Motor neuron (in vitro differentiated cells): ENCODE measurements around the gene ETS1. TPM values are rescaled to one million over a fixed set of nuclear protein-coding genes. Genes with fewer than 3 reads are reported as not detected.

Source experiments
- ATAC-seq, 8 experiments: fragments of 200-7000 bp; cut with Tn5 transposase; replicated peaks in 6 of 8; 2 replicates each; pipeline ENCODE4 v1.8.0; 2021; ENCODE audit warnings: mild to moderate bottlenecking in 8 of 8, moderate library complexity in 8 of 8
- H3K27ac ChIP-seq, 2 donors: fragments of 250-450 bp; sonication (Bioruptor Pico); 2 replicates each; pipeline ENCODE4 v1.9.0; 2021; ENCODE audit warnings: antibody characterized with exemption in 2 of 2, mild to moderate bottlenecking in 2 of 2, moderate library complexity in 1 of 2
- H3K4me1 ChIP-seq, 2 donors: fragments of 250-450 bp; sonication (Bioruptor Pico); replicated peaks in 1 of 2; 2 replicates each; pipeline ENCODE4 v1.6.1; 2021; ENCODE audit warnings: antibody characterized with exemption in 2 of 2, mild to moderate bottlenecking in 2 of 2, moderate library complexity in 1 of 2
- H3K4me3 ChIP-seq, 5 donors: fragments of 250-450 bp; sonication (Bioruptor Pico); 2 replicates each; pipeline ENCODE4 v1.9.0; 2021; ENCODE audit warnings: antibody characterized with exemption in 5 of 5, mild to moderate bottlenecking in 5 of 5, moderate library complexity in 4 of 5
- WGBS, 10 experiments: fragments of 450-650 bp; shearing (Covaris generic); methylation state at CpG; one replicate each; pipeline ENCODE4 v1.0.0; 2022; 5-methylcytosine and 5-hydroxymethylcytosine counted together
- in situ Hi-C, 9 experiments: fragments of 400-800 bp; cut with MboI; loops; one replicate each; pipeline ENCODE4 v1.15.0; 2021; ENCODE audit warnings: low sequenced_read_pairs in 9 of 9, low pct_unique_long_range_greater_than_20kb in 2 of 9; ENCODE audit not compliant: unreplicated experiment in 9 of 9
- total RNA-seq, 8 experiments: library from RNA; unstranded; fragments of 300-600 nt; gene quantifications; 2 replicates each; pipeline versions ENCODE4 v1.2.3 to v1.2.4, GENCODE V29; 2022

ETS1 gene
- total RNA-seq, 8 experiments from 2014 or later, result 0.11 to 18.4 (median 3.4) TPM

DNA sequence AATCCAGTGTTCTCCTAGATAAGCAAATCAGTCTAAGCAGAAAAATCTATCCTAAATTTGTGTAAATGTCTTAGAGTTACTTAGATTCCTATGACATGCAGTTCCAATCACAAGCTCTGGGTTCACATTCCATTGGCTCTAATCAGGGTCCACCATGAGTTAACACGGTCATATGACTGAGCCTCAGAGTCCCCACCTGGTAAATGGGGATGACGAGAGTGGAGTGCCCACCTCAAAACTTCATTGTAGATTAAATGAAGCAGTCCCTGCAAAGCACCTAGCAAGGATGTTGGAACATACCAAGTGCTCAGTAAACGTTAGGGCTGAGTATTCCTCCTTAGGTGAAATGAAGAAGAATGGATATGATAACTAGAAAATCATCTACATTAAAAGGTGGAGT, 3.1 kb downstream of the ETS1 start:
- in situ Hi-C loops, result no loop called here
- Histone ChIP-seq H3K4me1 (peaks cover 0 to 4% of the 10 kb centered on the region in 2 donors), H3K4me3 (no peak overlapping the region), H3K27ac (no peak overlapping the region)
- ATAC-seq, result no peak
- 61 to 100% (median 77%) methylated on average over 1 to 3 of the region's 3 CpGs; no CpG with 5 or more reads in 3 of the 10 experiments for WGBS, 10 experiments

DNA sequence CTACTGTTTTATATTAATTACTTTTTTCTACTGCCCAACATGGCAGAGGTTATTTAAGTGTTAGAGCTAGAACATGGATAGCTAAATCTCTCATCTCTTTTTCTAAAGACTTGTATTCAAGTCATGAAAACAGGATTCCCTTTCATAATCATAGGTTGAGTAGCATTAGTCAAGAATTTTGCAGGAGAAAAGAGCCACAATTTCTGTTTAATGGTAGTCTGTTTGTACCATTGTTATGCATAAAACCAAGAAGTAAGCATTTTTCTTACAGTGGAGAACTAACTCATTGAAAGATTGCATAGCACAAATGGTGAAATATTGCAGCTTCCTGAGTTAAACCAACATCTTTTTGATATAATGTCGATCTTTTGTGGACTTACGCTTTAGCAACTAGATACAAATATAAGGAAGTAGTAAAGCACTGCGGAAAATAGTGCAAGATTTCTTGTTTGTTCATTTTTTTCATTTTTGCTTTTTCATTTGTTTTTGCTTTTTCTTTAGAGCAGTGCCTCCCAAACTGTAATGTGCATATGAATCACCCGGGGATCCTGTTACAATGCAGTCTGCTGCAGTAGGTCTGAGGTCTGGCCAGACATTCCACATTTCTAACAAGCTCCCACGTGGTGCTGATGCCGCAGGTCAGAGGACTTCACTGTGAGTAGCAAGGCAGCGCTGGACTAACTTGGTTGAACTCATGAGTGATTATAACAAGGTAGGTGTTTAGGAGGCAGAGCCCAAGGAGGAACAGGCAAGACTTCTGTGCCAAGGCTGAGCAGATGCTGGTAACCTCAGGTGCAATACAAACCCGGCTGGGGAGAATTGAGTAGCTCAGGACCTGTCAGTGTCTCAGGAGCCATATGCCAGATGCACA, 4.6 kb downstream of the ETS1 start:
- peak in 7 of 8 experiments; percentile 76 to 99 (median 81) for ATAC-seq

DNA sequence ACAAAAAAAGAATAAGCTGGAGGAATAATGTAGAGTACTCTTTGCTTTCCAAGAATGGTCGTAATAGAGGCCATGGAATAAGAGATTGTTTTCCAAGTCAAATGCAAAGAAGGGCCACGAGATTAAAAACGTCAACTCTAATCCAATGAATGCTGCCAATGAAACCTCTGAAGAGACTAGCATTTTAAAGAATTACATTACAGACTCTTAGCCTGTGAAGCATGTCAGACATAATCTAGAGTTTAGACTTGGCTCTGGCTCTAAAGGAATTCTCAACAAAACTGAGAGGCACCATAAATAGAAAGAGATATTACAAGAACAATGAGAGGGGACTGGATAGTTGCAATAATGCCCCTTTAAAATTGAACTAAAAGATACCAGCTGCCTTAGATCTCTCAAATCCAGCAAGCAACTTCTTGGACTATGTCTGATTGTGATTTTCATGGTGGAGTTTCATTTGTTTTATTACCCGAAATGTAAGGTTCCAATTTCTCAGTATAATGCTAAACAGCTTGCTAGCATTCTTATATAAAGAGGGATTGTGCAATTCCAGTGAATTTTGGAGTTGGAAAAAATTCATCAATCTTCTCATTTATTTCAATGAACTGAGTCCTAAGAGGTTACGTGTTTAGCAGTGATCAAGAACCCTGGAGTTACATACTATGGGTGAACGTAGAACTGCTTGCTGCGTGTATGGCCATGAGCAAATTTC, 5.6 kb downstream of the ETS1 start:
- Histone ChIP-seq H3K4me1 (peaks cover 0 to 4% of the 10 kb centered on the region in 2 donors), H3K4me3 (no peak overlapping the region), H3K27ac (no peak overlapping the region)
- ATAC-seq, result no peak
- WGBS, 10 experiments, result 51 to 95% (median 86%) methylated on average over 1 to 7 of the region's 7 CpGs
- in situ Hi-C loops, result no loop called here

More for the DNA sequence above, 4.6 kb downstream of the ETS1 start:
- Histone ChIP-seq H3K27ac (no peak overlapping the region), H3K4me3 (no peak overlapping the region), H3K4me1 (peaks cover 0 to 4% of the 10 kb centered on the region in 2 donors)
- in situ Hi-C loops, result no loop called here
- 0 to 39% (median 20%) methylated on average over 3 to 7 of the region's 8 CpGs for WGBS, 10 experiments

DNA sequence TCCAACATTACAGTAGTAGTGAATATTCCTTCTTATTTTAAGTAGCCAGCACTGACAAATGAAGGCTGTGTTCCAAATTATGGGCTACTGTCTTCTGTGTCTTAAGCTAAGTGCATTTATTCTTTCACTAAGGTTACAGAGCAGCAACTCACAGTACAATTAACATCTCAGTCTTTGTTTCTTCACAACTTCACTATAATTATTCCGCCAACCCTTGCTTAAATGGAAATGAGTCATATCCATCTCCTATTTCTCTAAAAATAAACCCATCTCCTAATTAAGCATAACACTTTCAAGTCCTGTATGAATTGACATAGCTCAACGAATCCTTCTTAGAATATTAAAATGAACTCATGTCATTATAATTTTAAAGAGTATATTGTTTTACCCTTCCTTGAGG, 6.7 kb downstream of the ETS1 start:
- Histone ChIP-seq H3K4me3 (no peak overlapping the region), H3K4me1 (peaks cover 0 to 4% of the 10 kb centered on the region in 2 donors), H3K27ac (no peak overlapping the region)
- in situ Hi-C loops, result no loop called here
- peak in 3 of 8 experiments; percentile 39 to 76 (median 39) for ATAC-seq
- WGBS, 10 experiments, result 0 to 100% (median 58%) methylated on average over 1 to 2 of the region's 2 CpGs

DNA sequence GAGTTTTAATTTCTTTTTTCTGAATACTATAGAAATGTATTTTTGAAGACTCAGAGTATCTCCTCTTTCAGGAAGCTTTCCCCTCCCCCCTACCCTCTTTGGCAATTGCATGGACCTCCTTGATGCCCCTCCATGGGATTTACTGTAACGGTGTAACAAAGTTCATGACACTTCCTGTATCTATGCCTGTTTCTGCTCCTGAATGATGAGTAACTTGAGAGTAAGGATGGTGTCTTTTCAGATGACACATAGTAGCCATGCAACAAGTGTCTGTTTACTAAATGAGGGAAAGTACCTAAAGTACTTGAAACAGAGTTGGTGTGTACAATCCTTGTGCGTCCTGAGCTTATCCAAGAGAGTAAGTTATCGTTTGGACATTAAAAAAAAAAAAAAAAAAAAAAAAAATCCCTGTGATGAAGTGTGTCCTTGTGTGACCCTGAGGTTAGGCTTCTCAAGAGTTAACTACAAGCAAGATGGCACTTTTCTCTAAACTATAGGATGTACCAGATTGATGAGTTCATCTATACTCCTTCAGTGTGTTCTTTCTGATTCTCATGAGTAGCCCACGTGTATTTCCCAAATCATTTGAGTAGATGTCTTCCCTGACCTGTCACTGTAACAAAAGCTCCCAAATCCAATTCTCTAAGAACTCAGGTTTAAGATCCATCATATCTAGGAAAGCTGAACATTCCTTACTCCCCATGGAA, 7.4 kb downstream of the ETS1 start:
- 61 to 100% (median 90%) methylated on average over 1 to 4 of the region's 4 CpGs; no CpG with 5 or more reads in 1 of the 10 experiments for WGBS, 10 experiments
- H3K4me1 ChIP-seq, result peaks cover 0 to 4% of the 10 kb centered on the region in 2 donors
- in situ Hi-C loops, result no loop called here
- ATAC-seq, result peak in 1 of 8 experiments; percentile 5
- H3K27ac ChIP-seq, result no peak overlapping the region
- no peak overlapping the region for H3K4me3 ChIP-seq

DNA sequence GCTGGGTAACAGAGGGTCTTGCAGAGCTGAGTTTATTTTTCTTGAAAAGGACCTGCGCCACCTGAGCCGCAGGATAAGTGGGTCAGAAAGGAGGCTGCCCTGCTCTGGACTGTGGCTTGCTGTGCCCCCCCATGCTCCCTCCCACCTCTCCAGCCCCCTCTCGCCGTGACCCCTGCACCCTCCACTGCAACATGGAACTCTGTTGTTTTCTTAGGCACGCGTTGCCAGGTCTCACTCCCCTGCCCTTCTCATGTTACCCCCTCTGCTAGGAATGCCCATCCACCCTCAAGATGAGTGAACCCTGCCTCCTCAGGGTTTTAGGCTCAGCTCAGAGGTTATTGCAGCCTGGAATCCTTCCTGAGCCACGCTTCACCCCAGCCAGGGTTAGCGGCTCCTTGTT, 10.8 kb downstream of the ETS1 start:
- in situ Hi-C loops, result no loop called here
- ATAC-seq, result no peak
- Histone ChIP-seq H3K27ac (no peak overlapping the region), H3K4me1 (no peaks in the 10 kb centered on the region), H3K4me3 (no peak overlapping the region)
- WGBS, 10 experiments, result 72 to 100% (median 100%) methylated on average over 1 to 3 of the region's 8 CpGs; no CpG with 5 or more reads in 5 of the 10 experiments

DNA sequence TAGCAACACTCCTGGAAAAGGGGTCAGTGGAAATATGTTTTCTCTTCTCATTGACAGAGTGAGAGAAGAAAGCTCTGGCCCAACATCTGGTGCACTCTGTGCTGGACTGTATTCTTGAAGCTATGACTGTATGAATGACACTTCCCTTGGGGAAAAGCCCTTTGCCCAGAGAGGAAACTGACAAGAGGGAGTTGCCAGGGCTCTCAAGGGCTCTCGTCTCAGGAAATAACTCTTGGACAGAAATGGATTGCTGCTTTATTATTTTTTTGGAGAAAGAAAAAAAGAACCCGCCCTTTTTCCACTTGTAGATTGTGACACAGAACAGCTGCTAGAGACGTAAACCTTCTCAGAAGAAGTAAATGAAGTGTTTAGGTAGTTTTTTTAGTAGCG, 11.4 kb downstream of the ETS1 start:
- H3K4me3 ChIP-seq, result no peak overlapping the region
- WGBS, 10 experiments, result 20 to 93% (median 58%) methylated on average over 1 to 4 of the region's 4 CpGs
- no peak overlapping the region for H3K27ac ChIP-seq
- peak in 2 of 8 experiments; percentile 55 to 73 for ATAC-seq
- no peaks in the 10 kb centered on the region for H3K4me1 ChIP-seq
- in situ Hi-C loops, result no loop called here

DNA sequence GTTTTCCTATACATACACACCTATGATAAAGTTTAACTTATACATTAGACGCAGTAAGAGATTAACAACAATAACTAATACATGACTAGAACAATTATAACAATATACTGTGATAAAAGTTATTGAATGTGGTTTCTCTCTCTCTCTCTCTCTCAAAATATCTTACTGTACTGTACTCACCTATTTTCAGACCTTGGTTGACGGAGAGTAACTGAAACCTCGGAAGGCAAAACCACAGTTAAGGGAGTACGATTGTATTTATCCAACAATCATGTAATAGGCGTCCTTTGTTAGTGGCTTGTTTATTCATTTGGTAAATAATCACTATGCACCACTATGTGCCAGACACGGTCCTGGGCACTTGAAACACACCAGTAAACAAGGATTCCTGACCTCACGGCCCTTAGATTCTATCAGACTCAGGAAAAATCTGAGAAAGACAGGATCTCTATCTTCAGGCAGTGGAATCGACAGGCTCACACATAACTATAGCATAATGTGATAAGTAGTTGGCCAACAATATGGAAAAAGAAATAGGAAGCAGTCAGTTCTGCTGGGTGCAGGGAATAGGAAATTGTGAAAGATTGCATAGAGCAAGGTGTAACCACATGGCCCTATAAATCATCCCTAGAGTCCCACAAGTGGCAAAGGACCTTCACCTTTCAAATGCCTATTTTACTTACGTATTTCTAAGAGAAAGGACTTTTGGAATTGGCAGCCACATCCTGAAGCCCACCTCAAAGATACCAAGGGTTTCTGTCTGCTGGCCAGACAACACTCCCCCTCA, 12.0 kb downstream of the ETS1 start:
- H3K27ac ChIP-seq, result no peak overlapping the region
- in situ Hi-C loops, result no loop called here
- WGBS, 10 experiments, result 71 to 90% (median 81%) methylated on average over 2 to 8 of the region's 9 CpGs; no CpG with 5 or more reads in 2 of the 10 experiments

DNA sequence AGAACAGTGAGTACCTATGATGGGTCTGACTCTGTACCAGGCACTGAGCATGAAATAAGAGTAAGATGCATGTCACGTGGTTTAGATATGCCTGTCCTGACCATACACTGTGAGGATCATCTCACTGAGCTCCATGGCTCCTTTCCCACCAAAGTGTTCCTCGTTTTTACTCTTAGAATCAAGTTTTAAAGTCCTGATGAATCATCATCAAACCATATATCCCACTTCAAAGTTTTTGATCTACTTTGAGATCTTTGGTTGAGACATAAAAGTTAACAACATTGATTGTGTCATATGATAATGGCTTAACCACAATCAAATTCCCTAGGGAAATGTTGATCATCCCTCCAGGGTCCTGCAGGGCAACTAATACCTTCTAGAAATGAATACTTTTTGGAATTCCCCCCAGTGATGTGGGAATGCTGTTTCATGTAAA, 12.8 kb downstream of the ETS1 start:
- Histone ChIP-seq H3K27ac (no peak overlapping the region), H3K4me1 (no peaks in the 10 kb centered on the region), H3K4me3 (no peak overlapping the region)
- in situ Hi-C loops, result loop anchor here in 1 of 9 experiments (25.0 kb wide), 1 partner anchor 263 kb away; no protein-coding TSS in a partner anchor
- WGBS, 10 experiments, result 20 to 83% (median 69%) methylated on average over 1 to 2 of the region's 2 CpGs; no CpG with 5 or more reads in 3 of the 10 experiments
- no peak for ATAC-seq

More for the DNA sequence above, 12.0 kb downstream of the ETS1 start:
- H3K4me1 ChIP-seq, result no peaks in the 10 kb centered on the region
- ATAC-seq, result no peak
- H3K4me3 ChIP-seq, result no peak overlapping the region

DNA sequence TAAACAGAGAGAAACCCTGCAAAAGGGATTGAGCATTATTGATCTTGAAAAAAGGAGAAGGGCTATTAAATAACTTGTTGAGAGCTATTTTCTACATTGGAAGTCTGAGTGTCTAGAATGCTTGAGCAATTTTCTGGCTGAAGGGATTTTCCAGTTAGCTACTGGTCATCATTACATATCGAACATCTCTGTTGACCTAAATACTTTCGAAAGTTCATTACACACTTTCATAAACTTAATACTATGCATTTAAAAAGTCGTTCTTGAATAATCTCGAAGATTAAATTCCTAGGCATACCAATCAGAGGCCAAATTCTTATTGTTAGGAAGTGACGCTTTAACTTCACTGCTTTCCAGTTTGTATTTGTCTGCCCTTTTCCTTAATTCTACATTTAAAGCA, 13.7 kb downstream of the ETS1 start:
- Histone ChIP-seq H3K27ac (no peak overlapping the region), H3K4me1 (no peaks in the 10 kb centered on the region), H3K4me3 (no peak overlapping the region)
- no peak for ATAC-seq
- in situ Hi-C loops, result loop anchor here in 1 of 9 experiments (25.0 kb wide), 1 partner anchor 264 kb away; no protein-coding TSS in a partner anchor
- WGBS, 10 experiments, result 63 to 94% (median 87%) methylated on average over 3 to 5 of the region's 5 CpGs; no CpG with 5 or more reads in 2 of the 10 experiments

DNA sequence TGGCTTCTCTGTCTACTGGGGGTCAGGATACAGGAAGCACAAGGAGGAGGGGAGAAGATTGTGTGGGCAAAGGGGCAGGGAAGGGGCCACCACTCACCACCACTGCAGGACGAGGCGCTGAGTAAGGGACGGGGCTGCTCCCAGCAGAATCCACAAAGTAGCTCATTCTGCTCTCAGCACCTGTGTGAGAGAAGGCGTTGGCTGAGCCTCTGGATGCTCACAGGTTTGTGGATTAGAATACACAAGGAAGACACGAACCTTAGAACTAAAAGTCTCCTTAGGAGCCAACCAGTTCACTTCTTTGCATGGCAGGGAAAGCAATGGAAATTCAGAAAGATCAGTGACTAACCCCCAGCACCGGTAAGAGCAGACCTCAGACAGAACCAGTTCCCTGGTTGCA, 14.4 kb downstream of the ETS1 start:
- in situ Hi-C loops, result loop anchor here in 1 of 9 experiments (25.0 kb wide), 1 partner anchor 264 kb away; no protein-coding TSS in a partner anchor
- ATAC-seq, result no peak
- Histone ChIP-seq H3K4me1 (no peaks in the 10 kb centered on the region), H3K27ac (no peak overlapping the region), H3K4me3 (no peak overlapping the region)
- 60 to 83% (median 77%) methylated on average over 1 to 6 of the region's 6 CpGs; no CpG with 5 or more reads in 3 of the 10 experiments for WGBS, 10 experiments

DNA sequence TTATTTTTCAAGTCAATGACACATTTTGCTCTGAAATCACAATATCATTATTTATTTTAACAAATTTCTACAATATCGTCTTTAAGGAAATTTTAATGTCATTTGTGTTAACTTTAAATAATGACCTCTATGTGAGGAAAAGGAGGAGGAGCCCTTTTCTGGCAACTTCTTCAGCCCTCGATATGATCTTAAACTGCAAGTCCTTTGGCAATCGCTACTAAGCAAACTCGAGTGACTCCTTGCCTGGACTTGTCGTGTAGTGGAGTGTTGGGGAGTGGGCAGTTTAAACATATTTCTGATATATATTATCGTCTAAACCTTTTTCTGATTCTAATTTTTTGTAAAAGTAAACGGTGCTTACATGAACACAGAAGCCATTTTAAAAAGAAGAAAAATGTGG, 16.7 kb downstream of the ETS1 start:
- no peaks in the 10 kb centered on the region for H3K4me1 ChIP-seq
- in situ Hi-C loops, result loop anchor here in 1 of 9 experiments (25.0 kb wide), 1 partner anchor 267 kb away; no protein-coding TSS in a partner anchor

More for the DNA sequence above, 16.7 kb downstream of the ETS1 start:
- H3K27ac ChIP-seq, result no peak overlapping the region
- no peak for ATAC-seq
- 64 to 92% (median 86%) methylated on average over 3 to 7 of the region's 7 CpGs for WGBS, 10 experiments
- no peak overlapping the region for H3K4me3 ChIP-seq
